GM19455 (cell line): Measurements from ENCODE around the gene NTHL1.

Source experiments
- ATAC-seq: cut with Tn5 transposase; IDR thresholded peaks from one replicate; pipeline ENCODE4 v1.9.1; 2021; ENCODE audit not compliant: unreplicated experiment

NTHL1 gene

DNA sequence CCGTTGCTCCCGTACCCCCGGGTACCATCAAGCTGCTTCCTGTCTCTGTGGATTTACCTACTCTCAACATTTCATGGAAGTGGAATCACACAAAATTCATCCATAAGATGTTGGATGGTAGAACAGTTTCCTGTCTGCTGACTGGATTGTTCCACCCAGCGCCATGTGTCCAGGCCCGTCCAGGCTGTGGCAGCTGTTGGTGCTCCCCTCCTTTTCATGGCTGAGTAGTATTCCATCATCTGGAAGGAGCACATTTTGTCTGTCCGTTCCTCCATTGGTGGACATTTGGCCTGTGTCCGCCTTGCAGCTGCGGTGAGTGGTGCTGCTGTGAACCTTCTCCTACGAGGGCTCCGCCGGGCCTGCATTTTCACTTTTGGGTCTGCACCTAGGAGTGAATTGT lies 18.5 kb upstream of the NTHL1 start:
- ATAC-seq = no peak

DNA sequence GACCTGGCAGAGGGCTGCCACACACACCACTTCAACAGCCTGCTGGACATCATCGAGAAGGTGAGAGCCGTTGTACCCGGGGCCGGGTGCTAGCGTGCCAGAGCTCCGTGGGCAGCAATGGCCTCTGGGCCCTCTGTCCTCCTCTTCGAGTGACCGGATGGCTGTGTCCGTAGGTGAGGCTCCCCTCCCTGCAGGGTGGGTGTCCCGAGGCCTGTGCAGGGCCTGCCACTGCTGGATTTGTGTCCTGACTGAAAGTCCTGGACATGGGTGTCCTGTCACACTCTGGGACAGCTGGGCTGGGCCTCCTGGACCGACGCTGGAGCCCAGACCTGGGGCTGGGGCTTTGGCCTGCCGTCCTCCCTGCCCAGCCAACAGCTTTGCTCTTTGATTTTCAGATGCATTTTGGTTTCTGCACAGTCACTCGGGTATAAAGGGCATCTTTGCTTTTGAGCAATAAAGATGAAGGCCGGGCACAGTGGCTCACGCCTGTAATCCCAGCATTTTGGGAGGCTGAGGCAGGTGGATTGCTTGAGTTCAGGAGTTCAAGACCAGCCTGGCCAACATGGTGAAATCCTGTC lies 16.8 kb upstream of the NTHL1 start:
- ATAC-seq = no peak

DNA sequence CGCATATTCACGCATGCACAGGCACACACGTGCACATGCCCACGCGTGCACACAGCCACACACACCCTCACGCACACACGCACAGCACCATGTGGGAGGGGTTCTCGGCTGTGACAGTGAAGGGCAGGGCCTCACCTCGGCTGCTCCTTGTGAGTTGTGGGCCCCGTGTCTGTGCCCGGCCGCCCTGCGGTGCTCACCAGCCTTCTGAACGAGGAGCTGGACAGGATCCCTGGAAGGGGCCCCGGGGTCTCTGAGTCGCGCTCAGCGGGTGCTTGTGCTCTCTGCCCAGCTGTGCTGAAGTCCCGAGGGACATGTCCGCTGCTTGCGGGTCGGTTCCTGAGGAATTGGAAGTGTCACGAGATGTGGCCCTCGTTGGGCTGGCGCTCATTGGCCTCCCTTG lies 16.2 kb upstream of the NTHL1 start:
- ATAC-seq = no peak

DNA sequence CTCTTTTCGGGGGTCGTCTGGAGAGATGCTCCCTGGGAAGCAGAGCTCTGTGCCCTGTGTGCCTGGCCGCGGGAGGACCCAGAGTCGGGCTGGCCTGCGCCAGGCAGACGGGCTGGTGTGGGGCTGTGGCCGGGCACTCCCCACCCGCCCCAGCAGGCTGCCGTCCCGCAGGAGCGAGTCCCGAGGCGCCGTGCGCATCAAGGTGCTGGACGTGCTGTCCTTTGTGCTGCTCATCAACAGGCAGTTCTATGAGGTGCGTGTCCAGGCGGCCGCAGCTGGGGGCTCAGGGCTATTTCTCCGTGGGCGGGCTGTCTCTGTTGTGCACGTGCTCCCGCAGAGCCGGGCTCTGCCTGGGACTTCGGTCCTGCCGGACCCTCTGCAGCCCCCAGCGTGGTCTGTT lies 15.2 kb upstream of the NTHL1 start:
- no peak for ATAC-seq

DNA sequence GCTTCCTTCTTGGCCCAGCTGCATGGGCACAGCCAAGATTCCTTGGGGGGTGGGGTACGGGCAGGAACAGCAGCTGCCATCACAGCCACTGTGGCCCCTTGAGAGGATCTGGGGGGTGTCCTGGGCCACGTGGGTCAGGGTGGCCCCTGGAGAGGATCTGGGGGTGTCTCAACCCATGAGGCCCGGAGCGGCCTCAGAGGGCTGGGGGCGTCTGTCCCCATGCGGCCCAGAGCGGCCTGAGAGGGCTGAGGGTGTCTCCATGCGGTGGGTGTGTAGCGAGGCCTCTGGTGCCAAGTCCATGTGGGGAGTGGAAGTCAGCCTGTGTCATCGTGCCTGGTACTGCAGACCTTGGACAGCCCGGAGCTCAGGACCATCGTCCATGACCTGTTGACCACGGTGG lies 13.9 kb upstream of the NTHL1 start:
- no peak for ATAC-seq

DNA sequence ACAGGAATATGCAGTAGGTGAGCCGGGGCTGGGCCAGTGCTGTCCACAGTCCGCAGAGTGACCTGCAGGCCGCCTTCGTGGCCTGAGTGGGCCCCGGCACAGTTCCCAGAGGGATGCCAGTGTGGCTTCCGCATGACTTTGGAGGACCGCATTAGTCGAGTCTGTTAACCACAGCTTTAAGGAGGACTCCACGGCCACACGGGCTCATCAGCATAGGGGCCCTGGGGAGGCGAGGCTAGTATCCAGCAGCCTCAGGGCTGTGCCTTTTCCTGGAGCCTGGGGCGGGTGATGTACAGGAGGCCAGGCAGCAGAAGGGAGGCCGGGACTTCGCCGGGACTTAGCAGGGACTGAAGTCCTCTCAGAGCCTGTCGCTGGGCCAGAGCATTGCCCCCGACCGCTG lies 13.4 kb upstream of the NTHL1 start:
- ATAC-seq = no peak

DNA sequence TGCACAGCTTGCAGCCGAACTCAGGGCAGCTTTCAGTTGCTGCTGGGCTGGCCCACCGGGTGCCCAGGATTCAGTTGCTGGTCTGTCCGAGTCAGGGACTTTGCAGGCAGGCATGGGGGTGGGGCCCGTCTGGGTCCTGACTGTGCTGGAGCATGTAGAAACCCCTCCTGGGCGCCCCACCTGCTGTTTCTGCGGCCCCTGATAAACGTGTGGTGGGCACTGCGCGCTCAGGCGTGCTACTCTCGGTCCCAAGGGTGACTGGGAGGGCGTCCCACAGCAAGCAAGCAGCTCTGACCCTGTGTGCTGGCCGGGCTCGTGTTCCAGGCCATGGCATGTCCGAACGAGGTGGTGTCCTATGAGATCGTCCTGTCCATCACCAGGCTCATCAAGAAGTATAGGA lies 12.7 kb upstream of the NTHL1 start:
- no peak for ATAC-seq

DNA sequence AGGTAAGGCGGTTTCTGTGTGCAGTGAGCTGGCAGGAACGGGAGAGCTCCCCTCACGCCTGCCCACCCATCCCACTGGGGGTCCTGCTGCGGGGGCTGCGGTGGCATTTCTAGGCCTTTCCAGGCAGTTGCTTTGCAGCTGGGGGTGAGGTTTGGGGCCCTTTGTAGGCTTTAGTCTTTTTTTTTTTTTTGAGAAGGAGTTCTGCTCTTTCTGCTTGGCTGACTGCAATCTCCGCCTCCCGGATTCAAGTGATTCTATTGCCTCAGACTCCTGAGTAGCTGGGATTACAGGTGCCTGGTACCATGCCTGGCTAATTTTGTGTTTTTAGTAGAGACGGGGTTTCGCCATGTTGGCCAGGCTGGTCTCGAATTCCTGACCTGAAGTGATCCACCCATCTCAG lies 11.2 kb upstream of the NTHL1 start:
- ATAC-seq = no peak

DNA sequence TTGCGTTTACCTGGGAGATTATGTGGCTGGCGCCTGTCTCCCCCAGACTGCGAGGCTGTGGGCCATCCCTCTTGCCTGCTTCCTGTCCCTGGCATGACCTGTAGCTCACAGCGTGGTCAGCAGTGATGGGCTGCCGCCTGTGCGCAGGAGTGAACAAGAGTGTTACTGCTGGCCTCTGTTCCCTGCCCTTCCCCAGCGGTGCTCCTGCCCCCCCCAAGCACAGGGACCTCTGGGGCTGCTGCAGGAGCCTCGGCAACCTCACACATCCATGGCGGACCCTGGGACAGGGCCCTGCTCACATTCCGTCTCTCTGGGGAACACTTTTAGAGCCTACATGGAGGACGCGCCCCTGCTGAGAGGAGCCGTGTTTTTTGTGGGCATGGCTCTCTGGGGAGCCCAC lies 10.8 kb upstream of the NTHL1 start:
- ATAC-seq = no peak

DNA sequence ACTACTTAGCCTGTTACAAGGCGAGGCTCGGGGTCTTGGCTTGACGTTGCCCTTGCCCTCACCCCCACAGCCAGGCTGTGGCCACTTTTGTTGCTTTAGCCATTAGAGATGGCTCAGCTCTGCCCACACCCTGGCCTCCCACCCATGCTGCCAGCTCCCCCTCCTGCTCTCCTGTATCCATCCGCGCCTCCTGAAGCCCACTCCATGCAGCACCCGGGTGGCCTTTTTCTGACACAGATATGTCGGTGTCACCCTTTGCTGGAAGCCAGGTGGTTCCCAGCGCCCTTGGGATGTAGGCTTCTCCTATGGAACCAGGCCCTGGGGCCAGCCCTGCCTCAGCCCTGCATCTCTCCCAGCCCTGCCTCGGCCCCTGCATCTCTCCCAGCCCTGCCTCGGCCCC lies 9.8 kb upstream of the NTHL1 start:
- no peak for ATAC-seq

DNA sequence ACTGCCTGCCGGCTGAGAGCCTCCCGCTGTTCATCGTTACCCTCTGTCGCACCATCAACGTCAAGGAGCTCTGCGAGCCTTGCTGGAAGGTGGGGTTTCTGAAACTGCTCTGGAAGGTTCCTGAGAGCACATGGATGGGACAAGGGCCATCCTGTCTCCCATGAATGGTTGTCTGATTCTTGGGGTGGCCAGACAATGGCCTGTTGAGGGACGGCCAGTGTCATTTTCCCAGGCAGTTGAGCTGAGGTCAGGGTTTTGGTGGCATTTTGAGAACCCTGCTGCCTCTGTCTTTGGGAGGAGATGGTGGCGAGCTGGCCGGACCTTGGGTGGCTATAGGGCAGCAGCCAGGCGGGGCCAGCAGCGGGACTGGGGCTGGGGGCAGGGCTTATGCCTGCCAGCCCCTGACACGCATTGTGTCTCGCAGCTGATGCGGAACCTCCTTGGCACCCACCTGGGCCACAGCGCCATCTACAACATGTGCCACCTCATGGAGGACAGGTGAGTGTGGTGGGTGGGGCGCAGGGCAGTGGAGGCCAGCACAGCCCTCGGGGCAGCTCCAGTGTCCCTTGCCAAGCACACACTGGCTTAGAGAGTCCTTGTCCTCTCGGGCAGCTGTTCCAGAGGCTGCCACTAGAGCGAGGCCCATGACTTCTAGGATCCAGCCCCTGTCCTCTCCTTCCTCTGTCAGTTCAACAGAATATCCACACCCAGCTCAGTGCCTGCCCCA lies 9.2 kb upstream of the NTHL1 start:
- no peak for ATAC-seq

DNA sequence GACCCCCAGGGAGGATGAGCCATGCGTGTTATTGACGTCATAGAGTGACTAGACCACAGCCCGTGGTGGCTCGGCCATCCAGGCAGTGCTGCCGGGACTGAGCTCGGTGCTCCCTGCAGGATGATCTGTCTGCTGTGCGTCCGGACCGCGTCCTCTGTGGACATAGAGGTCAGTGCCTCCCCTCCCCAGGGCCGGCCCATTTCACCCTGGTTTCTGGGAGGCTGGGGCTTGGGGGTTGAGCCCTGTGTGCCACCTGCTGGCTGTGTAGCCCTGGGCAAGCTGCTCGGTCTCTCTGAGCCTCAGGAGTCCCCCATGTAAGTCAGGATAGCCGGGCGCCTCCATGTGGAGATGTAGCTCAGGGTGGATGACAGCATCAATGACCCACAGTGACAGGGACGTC lies 8.4 kb upstream of the NTHL1 start:
- ATAC-seq = no peak

DNA sequence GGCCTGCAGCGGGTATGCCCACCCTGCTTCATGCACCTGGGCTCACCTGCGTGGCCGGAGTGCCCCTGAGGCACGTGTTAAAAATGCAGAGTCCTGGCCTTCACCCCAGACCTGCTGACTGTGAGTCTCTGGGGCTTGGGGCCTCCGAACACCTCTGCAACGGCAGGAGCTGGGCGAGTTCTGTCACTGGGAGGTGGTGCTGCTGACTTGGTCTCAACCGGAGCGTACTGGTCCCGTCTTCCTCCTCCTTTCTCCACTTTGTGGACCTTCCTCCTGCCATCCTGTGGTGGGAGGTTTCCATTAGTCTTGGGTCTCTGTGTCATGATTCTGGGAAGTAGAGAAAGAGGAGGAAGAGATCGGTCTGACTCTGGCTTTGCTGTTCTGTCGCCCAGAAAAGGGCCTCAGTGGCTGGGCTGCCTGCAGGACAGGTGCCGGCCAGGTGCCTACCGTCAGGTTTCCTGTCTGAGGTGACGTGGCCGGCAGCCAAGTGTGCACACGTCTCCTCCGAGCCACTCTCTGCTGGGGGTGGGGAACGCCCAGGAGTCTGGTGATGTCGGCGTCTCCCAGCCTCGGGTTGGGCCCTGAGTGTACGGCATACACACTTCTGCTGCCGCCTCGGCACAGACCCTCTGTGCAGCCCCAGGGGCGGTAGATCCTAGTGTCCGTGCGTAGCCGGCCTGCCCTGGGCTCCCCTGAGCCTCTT lies 7.1 kb upstream of the NTHL1 start:
- no peak for ATAC-seq

DNA sequence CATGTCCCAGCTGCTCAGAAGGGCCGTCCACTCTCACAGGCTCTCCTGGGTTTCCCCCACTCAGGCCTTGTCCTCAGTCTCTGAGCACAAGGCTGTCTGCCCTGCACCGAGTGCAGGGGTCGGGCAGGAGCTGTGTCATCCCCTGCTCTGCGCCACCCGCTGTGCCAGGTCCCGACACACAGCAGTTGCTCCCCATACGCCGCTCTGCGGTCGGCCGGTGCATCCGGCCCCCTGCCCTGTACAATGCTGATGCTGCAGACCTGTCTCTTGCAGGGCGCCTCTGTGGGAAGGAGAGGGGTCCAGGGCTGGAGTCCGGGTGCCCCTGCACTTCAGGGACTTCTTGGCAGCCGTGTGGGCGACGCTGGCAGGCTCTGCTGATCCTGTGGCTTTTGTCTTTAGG lies 6.3 kb upstream of the NTHL1 start:
- ATAC-seq = no peak

DNA sequence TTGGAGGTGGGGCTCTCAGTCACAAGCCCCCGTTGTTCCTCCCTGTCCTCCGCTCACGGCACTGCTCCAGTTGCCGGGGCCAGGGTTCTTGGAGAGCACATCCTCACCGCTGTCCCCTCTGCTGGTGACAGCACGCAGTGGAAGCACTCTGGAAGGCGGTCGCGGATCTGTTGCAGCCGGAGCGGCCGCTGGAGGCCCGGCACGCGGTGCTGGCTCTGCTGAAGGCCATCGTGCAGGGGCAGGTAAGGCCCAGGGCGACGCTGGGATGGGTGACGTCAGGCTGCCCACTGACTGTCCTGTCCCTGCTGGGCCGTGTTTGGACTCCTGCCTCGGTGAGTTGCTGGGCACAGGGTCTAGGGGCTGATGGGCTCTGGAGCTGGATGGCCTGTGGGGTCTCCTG lies 5.6 kb upstream of the NTHL1 start:
- ATAC-seq = no peak

DNA sequence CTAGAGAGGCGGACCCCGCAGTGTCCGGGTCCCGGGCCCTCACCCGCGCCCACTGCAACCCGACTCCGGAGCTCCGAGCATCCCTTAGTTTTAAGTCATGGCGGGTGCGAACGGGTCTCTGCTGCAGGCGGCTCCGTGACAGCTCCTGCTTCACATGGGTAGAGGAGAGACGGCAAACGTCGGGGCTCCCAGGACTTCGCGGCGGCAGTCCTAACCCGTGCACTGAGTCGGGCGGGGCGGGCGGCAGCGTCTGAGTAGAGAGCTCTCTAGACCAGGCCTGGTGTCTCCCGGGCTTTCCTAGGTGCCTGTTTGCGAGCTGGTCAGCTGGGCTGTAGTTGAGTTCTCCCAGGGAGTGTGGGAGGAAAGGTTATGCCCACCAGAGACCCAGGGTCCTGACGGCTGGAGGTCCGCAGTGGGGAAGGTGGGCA lies 496 bp upstream of the NTHL1 start:
- ATAC-seq = no peak

DNA sequence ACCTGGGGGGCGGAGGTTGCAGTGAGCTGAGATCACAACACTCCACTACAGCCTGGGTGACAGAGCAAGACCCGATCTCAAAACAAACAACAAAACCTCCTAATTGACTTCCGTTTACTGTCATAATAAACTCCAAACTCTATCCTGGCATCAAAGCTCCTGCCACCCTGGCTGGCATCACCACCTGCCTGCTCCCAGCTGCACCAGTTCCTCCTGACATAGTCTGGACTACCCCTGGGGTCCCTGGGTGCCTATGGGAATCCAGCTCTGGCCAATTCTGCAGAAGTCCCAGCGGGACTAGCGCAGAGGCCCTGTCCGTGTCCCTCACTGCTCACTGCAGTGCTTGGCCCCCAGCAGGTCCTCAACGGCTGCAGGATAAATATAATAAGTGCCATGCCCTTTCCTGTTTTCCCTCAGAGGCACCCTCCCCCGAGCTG lies 723 bp downstream of the NTHL1 start:
- ATAC-seq = no peak

DNA sequence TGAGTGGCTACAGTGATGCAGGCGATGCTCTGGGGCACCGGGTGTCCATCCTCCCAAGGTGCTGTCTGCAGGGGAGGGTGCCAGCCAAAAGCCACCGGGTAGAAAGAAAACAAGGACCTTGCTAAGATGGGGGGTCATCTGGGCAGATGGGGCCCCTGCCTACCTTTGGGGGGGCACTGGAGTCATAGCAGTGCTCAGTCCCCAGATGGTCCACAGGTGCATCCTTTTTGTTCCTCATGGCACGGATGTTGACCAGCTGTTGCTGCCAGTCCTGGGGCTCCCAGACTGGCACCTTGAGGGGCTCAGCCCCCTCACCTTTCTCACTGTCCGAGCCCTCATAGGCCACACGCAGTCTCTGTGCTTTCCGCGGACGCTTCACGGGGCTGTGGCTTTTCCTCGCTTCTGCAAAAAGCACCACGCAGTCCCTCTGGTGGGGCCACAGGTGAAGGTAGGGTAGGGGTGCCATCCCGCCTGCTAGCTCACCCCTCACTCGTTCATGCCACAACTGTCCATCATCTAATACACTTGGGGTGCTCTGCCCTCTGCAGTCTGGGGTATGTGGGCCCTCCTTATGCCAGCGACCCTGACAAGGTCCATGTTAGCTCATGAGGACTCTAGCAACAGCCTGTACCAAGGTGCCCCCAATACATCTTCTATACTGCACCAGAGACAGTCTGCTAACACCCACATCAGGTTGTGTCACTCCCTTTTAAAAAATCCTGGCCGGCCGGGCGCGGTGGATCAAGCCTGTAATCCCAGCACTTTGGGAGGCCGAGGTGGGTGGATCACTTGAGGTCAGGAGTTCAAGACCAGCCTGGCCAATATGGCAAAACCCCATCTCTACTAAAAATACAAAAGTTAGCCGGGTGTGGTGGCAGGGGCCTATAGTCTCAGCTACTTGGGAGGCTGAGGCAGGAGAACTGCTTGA lies 1.4 kb downstream of the NTHL1 start:
- ATAC-seq = no peak

DNA sequence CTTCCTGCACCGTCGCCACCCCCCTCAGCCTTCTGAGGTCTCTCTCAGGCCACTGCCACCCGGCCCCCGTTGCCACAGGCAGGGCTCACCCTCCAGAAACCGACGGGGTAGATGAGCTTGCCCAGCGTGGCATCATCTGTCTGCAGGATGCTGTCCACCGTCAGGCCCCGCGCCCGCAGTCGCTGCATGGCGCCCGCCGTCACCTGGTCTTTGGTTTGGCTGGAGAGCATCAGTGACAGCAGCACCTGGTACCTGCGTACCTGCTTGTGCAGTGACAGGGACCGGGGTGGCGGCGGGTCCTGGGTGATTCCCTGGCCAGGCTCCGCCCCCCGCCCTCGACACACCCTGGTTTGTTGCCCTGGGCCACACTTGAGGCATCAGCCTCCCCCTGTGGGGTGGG lies 3.1 kb downstream of the NTHL1 start:
- no peak for ATAC-seq

DNA sequence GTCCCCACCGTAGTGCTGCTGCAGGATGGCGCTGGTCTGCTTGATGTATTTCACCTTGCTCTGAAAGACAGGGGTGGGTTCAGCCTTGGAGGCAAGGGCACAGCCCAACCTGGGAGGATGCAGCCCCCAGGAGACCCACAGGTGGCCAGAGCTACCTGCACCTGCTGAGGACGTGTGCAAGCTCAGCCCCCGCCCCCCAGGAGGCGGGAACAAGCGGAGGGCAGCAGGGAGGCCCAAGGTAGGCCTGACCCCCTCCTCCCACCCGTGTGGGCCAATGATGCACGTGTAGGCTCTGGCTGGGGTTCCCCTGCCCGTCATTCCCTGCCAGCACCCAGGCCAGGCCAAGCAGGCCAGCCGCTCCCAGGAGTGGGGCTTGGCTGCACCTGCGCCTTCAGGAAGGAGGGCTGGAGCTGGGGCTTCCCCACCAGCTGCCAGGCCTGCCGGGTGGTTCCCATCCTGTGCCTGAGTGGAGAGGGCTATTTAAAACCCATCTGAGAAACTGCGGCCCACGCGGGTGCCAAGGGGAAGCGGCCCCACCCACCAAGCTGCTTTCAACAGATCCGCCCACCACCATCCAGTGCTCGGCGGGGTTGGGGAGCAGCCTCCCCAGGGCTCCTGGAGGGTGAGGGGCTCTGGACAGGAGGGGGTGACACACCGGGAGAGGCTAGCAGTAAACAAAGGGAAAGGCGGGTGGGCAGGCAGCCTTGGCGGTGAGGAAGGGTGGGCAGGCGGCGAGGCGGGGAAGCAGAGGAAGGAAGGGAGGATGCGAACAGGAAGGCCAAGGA lies 3.8 kb downstream of the NTHL1 start:
- no peak for ATAC-seq
